Liver (tissue), 9 donors: ENCODE measurements around the gene RAD51B. TPM values are rescaled to one million over a fixed set of nuclear protein-coding genes. Genes with fewer than 3 reads are reported as not detected.
"Not testable (repeated sequence)": the region's sequence is repeated elsewhere in the genome, so short reads cannot be mapped to it uniquely, and the experiment has no call there.

Source experiments
- DNase-seq: peaks from one replicate; pipeline ENCODE4 v3.0.0-alpha.2; 2017; ENCODE audit warnings: low spot score
- H3K27ac ChIP-seq, 2 donors: one replicate each; pipeline ENCODE4 v1.7.0; 2013; ENCODE audit warnings: inconsistent platforms in 2 of 2, low read length in 2 of 2, control low read depth in 1 of 2, low read depth in 1 of 2, mild to moderate bottlenecking in 1 of 2
- H3K27me3 ChIP-seq, 4 donors: one replicate each; pipeline versions ENCODE4 v1.6.1 to v1.7.0; 2013; ENCODE audit warnings: low read length in 3 of 4, inconsistent platforms in 1 of 4, mild to moderate bottlenecking in 1 of 4, moderate library complexity in 1 of 4; ENCODE audit not compliant: control insufficient read depth in 4 of 4, insufficient read depth in 4 of 4
- H3K36me3 ChIP-seq, 4 donors: one replicate each; pipeline versions ENCODE4 v1.6.1 to v1.7.0; 2013; ENCODE audit warnings: low read length in 3 of 4, mild to moderate bottlenecking in 3 of 4, low read depth in 1 of 4, moderate library complexity in 1 of 4; ENCODE audit not compliant: control insufficient read depth in 4 of 4, insufficient read depth in 3 of 4
- H3K4me1 ChIP-seq, 4 donors: one replicate each; pipeline versions ENCODE4 v1.6.1 to v1.7.0; 2013; ENCODE audit warnings: low read length in 3 of 4, mild to moderate bottlenecking in 3 of 4, moderate library complexity in 1 of 4; ENCODE audit not compliant: control insufficient read depth in 4 of 4, insufficient read depth in 4 of 4
- H3K4me3 ChIP-seq, 3 donors: one replicate each; pipeline versions ENCODE4 v1.6.1 to v1.7.0; 2013; ENCODE audit warnings: low read length in 3 of 3, control low read depth in 1 of 3, low read depth in 1 of 3, mild to moderate bottlenecking in 1 of 3
- H3K9ac ChIP-seq, 2 donors: one replicate each; pipeline ENCODE4 v1.7.0; 2013; ENCODE audit warnings: low read length in 2 of 2, mild to moderate bottlenecking in 2 of 2, moderate library complexity in 2 of 2, control low read depth in 1 of 2, low read depth in 1 of 2
- H3K9me3 ChIP-seq, 4 donors: one replicate each; pipeline versions ENCODE4 v1.6.1 to v1.7.0; 2013; ENCODE audit warnings: low read length in 3 of 4; ENCODE audit not compliant: control insufficient read depth in 4 of 4
- CTCF ChIP-seq: fragments of 150-350 bp; IDR thresholded peaks from 2 replicates; pipeline ENCODE4 v1.5.1; 2017; ENCODE audit warnings: improper control_type of control experiment, low read depth, low read length; ENCODE audit not compliant: missing input control
- EGR1 ChIP-seq, 2 donors: IDR thresholded peaks; 2 replicates each; pipeline ENCODE4 v1.6.1; 2016 to 2018; ENCODE audit warnings: antibody characterized with exemption in 2 of 2, low read depth in 2 of 2
- FOXA1 ChIP-seq: IDR thresholded peaks from 2 replicates; pipeline ENCODE4 v1.6.1; 2016; ENCODE audit warnings: antibody characterized with exemption
- FOXA2 ChIP-seq: IDR thresholded peaks from 2 replicates; pipeline ENCODE4 v1.6.1; 2016; ENCODE audit warnings: antibody characterized with exemption
- GABPA ChIP-seq, 2 donors: IDR thresholded peaks in 1 of 2; conservative IDR thresholded peaks in 1 of 2; 2 replicates each; pipeline ENCODE4 v1.6.1; 2016; ENCODE audit warnings: antibody characterized with exemption in 2 of 2, mild to moderate bottlenecking in 1 of 2, moderate library complexity in 1 of 2
- HNF4A ChIP-seq, 2 donors: conservative IDR thresholded peaks; 2 replicates each; pipeline ENCODE4 v1.6.1; 2016; ENCODE audit warnings: antibody characterized with exemption in 2 of 2, mild to moderate bottlenecking in 2 of 2
- HNF4G ChIP-seq: IDR thresholded peaks from 2 replicates; pipeline ENCODE4 v1.6.1; 2016; ENCODE audit warnings: antibody characterized with exemption
- JUND ChIP-seq, 2 donors: IDR thresholded peaks; 2 replicates each; pipeline ENCODE4 v1.6.1; 2016; ENCODE audit warnings: antibody characterized with exemption in 2 of 2
- NR2F2 ChIP-seq: IDR thresholded peaks from 2 replicates; pipeline ENCODE4 v1.6.1; 2016; ENCODE audit warnings: antibody characterized with exemption
- RAD21 ChIP-seq, 2 donors: IDR thresholded peaks; 2 replicates each; pipeline ENCODE4 v1.6.1; 2016; ENCODE audit warnings: antibody characterized with exemption in 2 of 2, mild to moderate bottlenecking in 2 of 2
- REST ChIP-seq: IDR thresholded peaks from 2 replicates; pipeline ENCODE4 v1.6.1; 2016; ENCODE audit warnings: antibody characterized with exemption, mild to moderate bottlenecking
- RXRA ChIP-seq, 2 donors: IDR thresholded peaks; 2 replicates each; pipeline ENCODE4 v1.6.1; 2017 to 2018; ENCODE audit warnings: antibody characterized with exemption in 2 of 2, mild to moderate bottlenecking in 1 of 2
- SP1 ChIP-seq: IDR thresholded peaks from 2 replicates; pipeline ENCODE4 v1.6.1; 2018; ENCODE audit warnings: antibody characterized with exemption, mild to moderate bottlenecking
- TAF1 ChIP-seq: conservative IDR thresholded peaks from 2 replicates; pipeline ENCODE4 v1.6.1; 2016; ENCODE audit warnings: antibody characterized with exemption, mild to moderate bottlenecking
- YY1 ChIP-seq: IDR thresholded peaks from 2 replicates; pipeline ENCODE4 v1.6.1; 2016; ENCODE audit warnings: antibody characterized with exemption, mild to moderate bottlenecking
- WGBS: extraction: QIAGEN DNeasy Blood & Tissue Kit; methylation state at CpG from one replicate; pipeline ENCODE4 v1.1.7; 2013; 5-methylcytosine and 5-hydroxymethylcytosine counted together
- polyA plus RNA-seq, 2 donors: library from polyadenylated mRNA; stranded (reverse) in 1 of 2; unstranded in 1 of 2; fragments of 200-250 nt in 1 of 2; fragments of >200 nt in 1 of 2; fragmentation: Nextera tagmentation in 1 of 2; extraction: Ambion mirVana in 1 of 2; gene quantifications; one replicate each; pipeline versions ENCODE4 v1.2.1 to v1.2.3, GENCODE V29; 2013 to 2015
- total RNA-seq, 2 donors: library from RNA; depleted of rRNA; stranded (reverse); fragments of >200 nt; gene quantifications; one replicate each; pipeline ENCODE4 v1.2.3, GENCODE V29; 2014
- TF ChIP-seq, protein P1 (sequence below): IDR thresholded peaks from 2 replicates; pipeline ENCODE4 v1.6.1; 2016; ENCODE audit warnings: antibody characterized with exemption
- TF ChIP-seq, protein P2 (sequence below): IDR thresholded peaks from 2 replicates; pipeline ENCODE4 v1.6.1; 2016; ENCODE audit warnings: antibody characterized with exemption
- TF ChIP-seq, protein P3 (sequence below): IDR thresholded peaks from 2 replicates; pipeline ENCODE4 v1.6.1; 2016; ENCODE audit warnings: antibody characterized with exemption
- donor health status: healthy.
- donor health status: healthy.
- donor health status: healthy.
- donor health status: healthy.
- donor health status: healthy.

RAD51B gene
- total and polyA plus RNA-seq, 4 donors: 0.81 to 12.9 (median 2.4) TPM

- Histone ChIP-seq H3K36me3 (no peaks in the 10 kb centered on the region), H3K4me1 (peaks cover 0 to 1% (median 0%) of the 10 kb centered on the region in 4 donors), H3K27me3 (no peaks in the 10 kb centered on the region), H3K9me3 (no peaks in the 10 kb centered on the region), H3K4me3 (no peak overlapping the region), H3K27ac (no peak overlapping the region), H3K9ac (no peak overlapping the region)
- WGBS: 64% methylated on average over 1 of the region's 1 CpG
- no peak for DNase-seq
- no peak for TF ChIP-seq JUND (IDR thresholded peaks at IDR 0.05)
- no peak for TF ChIP-seq TAF1
- TF ChIP-seq, protein P1, sequence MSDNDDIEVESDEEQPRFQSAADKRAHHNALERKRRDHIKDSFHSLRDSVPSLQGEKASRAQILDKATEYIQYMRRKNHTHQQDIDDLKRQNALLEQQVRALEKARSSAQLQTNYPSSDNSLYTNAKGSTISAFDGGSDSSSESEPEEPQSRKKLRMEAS: no peak
- TF ChIP-seq GABPA (IDR thresholded peaks at IDR 0.05 in 1 of 2, conservative IDR thresholded peaks at IDR 0.05 in 1 of 2): no peak
Observed at GRCh38 chr14:68301219-68301618, 481.6 kb downstream of the RAD51B start.

- H3K4me1 ChIP-seq: peaks cover 1 to 19% (median 9%) of the 10 kb centered on the region in 4 donors
- not testable (repeated sequence) for DNase-seq, H3K27me3 ChIP-seq, H3K4me3 ChIP-seq, H3K36me3 ChIP-seq, H3K9me3 ChIP-seq, H3K27ac ChIP-seq, H3K9ac ChIP-seq
- 100% methylated on average over 2 of the region's 2 CpGs for WGBS
Observed at GRCh38 chr14:68302938-68303337, 483.4 kb downstream of the RAD51B start.

DNA sequence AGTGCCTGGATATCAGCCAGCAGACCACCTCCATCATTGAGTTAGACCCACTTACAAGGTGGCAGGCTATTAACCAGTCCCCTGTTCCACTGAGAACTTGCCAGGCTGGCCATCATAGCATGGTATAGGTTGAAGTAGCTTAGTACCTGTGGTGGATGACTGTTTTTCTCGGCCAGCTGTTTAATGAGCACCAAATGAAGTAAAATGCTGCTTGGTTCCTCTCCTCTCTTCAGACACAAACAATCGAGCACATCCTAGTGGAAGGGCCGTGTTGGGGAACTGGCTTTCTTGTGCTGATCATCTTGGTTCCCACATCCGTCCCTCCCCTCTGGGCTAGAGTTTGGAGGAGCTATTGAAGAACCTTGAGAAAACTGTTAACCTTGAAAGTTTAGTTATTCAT, 486.2 kb downstream of the RAD51B start:
- H3K4me3 ChIP-seq: no peak overlapping the region
- no peaks in the 10 kb centered on the region for H3K36me3 ChIP-seq
- no peak overlapping the region for H3K9ac ChIP-seq
- H3K4me1 ChIP-seq: peaks cover 4 to 22% (median 12%) of the 10 kb centered on the region in 4 donors
- TF ChIP-seq NR2F2 (no peak), FOXA1 (no peak), HNF4A (conservative IDR thresholded peaks at IDR 0.05) (no peak), HNF4G (no peak), RAD21 (IDR thresholded peaks at IDR 0.05) (no peak), CTCF (no peak), YY1 (no peak), REST (no peak), TAF1 (no peak), RXRA (IDR thresholded peaks at IDR 0.05) (no peak), GABPA (IDR thresholded peaks at IDR 0.05 in 1 of 2, conservative IDR thresholded peaks at IDR 0.05 in 1 of 2) (no peak), EGR1 (IDR thresholded peaks at IDR 0.05; ENCODE audit: low read depth in 2 of 2) (no peak), SP1 (no peak), FOXA2 (no peak)
- TF ChIP-seq, protein P2, sequence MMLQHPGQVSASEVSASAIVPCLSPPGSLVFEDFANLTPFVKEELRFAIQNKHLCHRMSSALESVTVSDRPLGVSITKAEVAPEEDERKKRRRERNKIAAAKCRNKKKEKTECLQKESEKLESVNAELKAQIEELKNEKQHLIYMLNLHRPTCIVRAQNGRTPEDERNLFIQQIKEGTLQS: no peak
- TF ChIP-seq, protein P3, sequence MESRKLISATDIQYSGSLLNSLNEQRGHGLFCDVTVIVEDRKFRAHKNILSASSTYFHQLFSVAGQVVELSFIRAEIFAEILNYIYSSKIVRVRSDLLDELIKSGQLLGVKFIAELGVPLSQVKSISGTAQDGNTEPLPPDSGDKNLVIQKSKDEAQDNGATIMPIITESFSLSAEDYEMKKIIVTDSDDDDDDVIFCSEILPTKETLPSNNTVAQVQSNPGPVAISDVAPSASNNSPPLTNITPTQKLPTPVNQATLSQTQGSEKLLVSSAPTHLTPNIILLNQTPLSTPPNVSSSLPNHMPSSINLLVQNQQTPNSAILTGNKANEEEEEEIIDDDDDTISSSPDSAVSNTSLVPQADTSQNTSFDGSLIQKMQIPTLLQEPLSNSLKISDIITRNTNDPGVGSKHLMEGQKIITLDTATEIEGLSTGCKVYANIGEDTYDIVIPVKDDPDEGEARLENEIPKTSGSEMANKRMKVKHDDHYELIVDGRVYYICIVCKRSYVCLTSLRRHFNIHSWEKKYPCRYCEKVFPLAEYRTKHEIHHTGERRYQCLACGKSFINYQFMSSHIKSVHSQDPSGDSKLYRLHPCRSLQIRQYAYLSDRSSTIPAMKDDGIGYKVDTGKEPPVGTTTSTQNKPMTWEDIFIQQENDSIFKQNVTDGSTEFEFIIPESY: no peak
- TF ChIP-seq, protein P1: no peak
- no peaks in the 10 kb centered on the region for H3K27me3 ChIP-seq
- no peak overlapping the region for H3K27ac ChIP-seq
- no peaks in the 10 kb centered on the region for H3K9me3 ChIP-seq
- no peak for DNase-seq
- WGBS: 91% methylated on average over 4 of the region's 4 CpGs
